DND-41 (cell line): Measurements from ENCODE around the gene ERCC1.

Experiments
- CTCF ChIP-seq: IDR thresholded peaks from 2 replicates; pipeline ENCODE4 v1.5.1; 2012; ENCODE audit warnings: borderline replicate concordance, low read length, moderate library complexity, mild to moderate bottlenecking; ENCODE audit not compliant: poor library complexity, severe bottlenecking; ENCODE audit errors: extremely low read depth
- EZH2 ChIP-seq: IDR thresholded peaks from 3 replicates; pipeline ENCODE4 v1.6.1; 2012; ENCODE audit warnings: borderline replicate concordance, low read depth, mild to moderate bottlenecking, moderate library complexity, low read length, inconsistent platforms; ENCODE audit not compliant: severe bottlenecking

GRCh38 chr19:45471111-45471930, 47.6 kb upstream of the ERCC1 start:
- TF ChIP-seq CTCF (no peak), EZH2 (no peak)
